Sigmoid colon (tissue), 4 donors: Measurements from ENCODE around the gene TMEM79.

Source experiments
- CTCF ChIP-seq, 4 experiments: fragments of 450-650 bp in 3 of 4; fragments of 200-600 bp in 1 of 4; IDR thresholded peaks; one replicate each; pipeline ENCODE4 v1.5.1; 2016 to 2019; ENCODE audit warnings: antibody characterized with exemption in 4 of 4, mild to moderate bottlenecking in 3 of 4, moderate library complexity in 2 of 4
- EP300 ChIP-seq, 4 donors: sonication (generic); formaldehyde crosslinking; IDR thresholded peaks; one replicate each; pipeline ENCODE4 v1.6.1; 2017; ENCODE audit warnings: antibody characterized with exemption in 4 of 4
- POLR2AphosphoS5 ChIP-seq, 4 donors: sonication (generic); formaldehyde crosslinking; IDR thresholded peaks; one replicate each; pipeline ENCODE4 v1.6.1; 2017; ENCODE audit warnings: antibody characterized with exemption in 4 of 4

GRCh38 chr1:156291226-156292061, 7.3 kb downstream of the TMEM79 start:
- TF ChIP-seq CTCF (IDR thresholded peaks at IDR 0.05) (no peak), POLR2AphosphoS5 (IDR thresholded peaks at IDR 0.05) (peak; percentile 45 to 67 (median 62)), EP300 (IDR thresholded peaks at IDR 0.05) (no peak)
